B cell (primary cell): ENCODE data around the gene PBLD.
"Not testable (repeated sequence)": the region's sequence is repeated elsewhere in the genome, so short reads cannot be mapped to it uniquely, and the experiment has no call there.

ENCODE experiments used
- CTCF ChIP-seq: fragments of 200-600 bp; IDR thresholded peaks from one replicate; pipeline ENCODE4 v1.8.0; 2022; ENCODE audit warnings: antibody characterized with exemption, mild to moderate bottlenecking
- EZH2 ChIP-seq: IDR thresholded peaks from 2 replicates; pipeline ENCODE4 v1.6.1; 2012; ENCODE audit warnings: borderline replicate concordance, low read depth, mild to moderate bottlenecking, moderate library complexity, low read length; ENCODE audit not compliant: insufficient read depth, poor library complexity, severe bottlenecking

DNA sequence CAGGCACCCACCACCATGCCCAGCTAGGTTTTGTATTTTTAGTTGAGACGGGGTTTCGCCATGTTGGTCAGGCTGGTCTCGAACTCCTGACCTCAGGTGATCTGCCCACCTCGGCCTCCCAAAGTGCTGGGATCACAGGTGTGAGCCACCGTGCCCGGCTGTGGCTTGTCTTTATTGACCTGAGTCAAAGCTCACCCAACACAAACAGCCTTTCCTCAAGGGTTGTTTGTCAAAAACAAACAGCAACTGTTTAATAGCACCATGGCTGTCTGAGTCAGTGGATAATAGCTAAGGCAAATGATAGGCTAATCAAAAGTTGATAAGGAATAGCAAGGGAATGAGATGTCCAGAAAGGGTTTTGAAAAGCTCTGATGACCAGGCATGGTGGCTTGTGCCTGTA, 17.8 kb downstream of the PBLD start:
- TF ChIP-seq CTCF, EZH2: not testable (repeated sequence)
